CD4-positive, alpha-beta memory T cell (primary cell): Measurements from ENCODE around the gene ICA1L. TPM values are rescaled to one million over a fixed set of nuclear protein-coding genes. Genes with fewer than 3 reads are reported as not detected.

Experiments
- CTCF ChIA-PET: fragments of 350-600 bp; sonication (Branson Sonifier 250); formaldehyde crosslinking; loops from one replicate; lab custom pipeline; 2021; ENCODE audit warnings: inconsistent platforms; ENCODE audit not compliant: partially characterized antibody; lab: Charles Lee
- POLR2A ChIA-PET: fragments of 350-600 bp; sonication (Branson Sonifier 250); formaldehyde crosslinking; loops from one replicate; lab custom pipeline; 2021; ENCODE audit not compliant: partially characterized antibody; lab: Charles Lee
- DNase-seq, 5 donors: peaks; one replicate each; pipeline versions ENCODE4 v3.0.0 to v3.0.0-alpha.2; 2020 to 2022; ENCODE audit warnings: mixed read lengths in 1 of 5
- H3K27ac ChIP-seq: one replicate; pipeline ENCODE4 v1.7.0; 2013; ENCODE audit warnings: low read depth, low read length
- H3K27me3 ChIP-seq: 2 replicates; pipeline ENCODE4 v1.7.0; 2013; ENCODE audit warnings: mild to moderate bottlenecking, low read length, moderate library complexity; ENCODE audit not compliant: insufficient read depth
- H3K36me3 ChIP-seq: 2 replicates; pipeline ENCODE4 v1.7.0; 2013; ENCODE audit warnings: mild to moderate bottlenecking, low read length, moderate library complexity; ENCODE audit not compliant: insufficient read depth
- H3K4me1 ChIP-seq: 2 replicates; pipeline ENCODE4 v1.7.0; 2013; ENCODE audit warnings: mild to moderate bottlenecking, low read length, moderate library complexity; ENCODE audit not compliant: insufficient read depth
- H3K4me3 ChIP-seq, 2 donors: one replicate each; pipeline ENCODE4 v1.7.0; 2013; ENCODE audit warnings: low read length in 2 of 2, mild to moderate bottlenecking in 1 of 2
- H3K9me3 ChIP-seq, 2 donors: one replicate each; pipeline ENCODE4 v1.7.0; 2013; ENCODE audit warnings: low read length in 2 of 2, control low read depth in 1 of 2; ENCODE audit not compliant: control insufficient read depth in 1 of 2
- H3K27ac Mint-ChIP-seq, 7 donors: one replicate each; pipeline ENCODE4 v1.8.0; 2020 to 2021; ENCODE audit warnings: mixed read lengths in 7 of 7, mild to moderate bottlenecking in 6 of 7, inconsistent platforms in 3 of 7, moderate library complexity in 3 of 7
- H3K27me3 Mint-ChIP-seq, 2 donors: one replicate each; pipeline ENCODE4 v1.8.0; 2020 to 2021; ENCODE audit warnings: mixed read lengths in 2 of 2
- H3K36me3 Mint-ChIP-seq, 2 donors: one replicate each; pipeline ENCODE4 v1.8.0; 2020 to 2021; ENCODE audit warnings: mixed read lengths in 2 of 2, inconsistent platforms in 1 of 2, mild to moderate bottlenecking in 1 of 2
- H3K4me1 Mint-ChIP-seq, 4 donors: one replicate each; pipeline ENCODE4 v1.8.0; 2020 to 2021; ENCODE audit warnings: mixed read lengths in 4 of 4, mild to moderate bottlenecking in 1 of 4
- H3K4me3 Mint-ChIP-seq, 8 donors: one replicate each; pipeline ENCODE4 v1.8.0; 2020 to 2021; ENCODE audit warnings: mixed read lengths in 8 of 8, mild to moderate bottlenecking in 7 of 8, moderate library complexity in 6 of 8, inconsistent platforms in 3 of 8
- H3K9me3 Mint-ChIP-seq, 8 donors: one replicate each; pipeline ENCODE4 v1.8.0; 2020 to 2021; ENCODE audit warnings: mixed read lengths in 8 of 8, mild to moderate bottlenecking in 5 of 8, inconsistent platforms in 3 of 8, moderate library complexity in 1 of 8
- intact Hi-C: fragments of 100-400 bp; cut with micrococcal nuclease; formaldehyde crosslinking; loops from one replicate; pipeline ENCODE4 v1.15.1; 2023
- polyA plus RNA-seq, 2 donors: library from polyadenylated mRNA; unstranded; fragments of 300-500 nt; fragmentation: Illumina TruSeq; gene quantifications; one replicate each; pipeline ENCODE4 v1.2.3, GENCODE V29; 2021
- total RNA-seq, 2 experiments: library from RNA; stranded (reverse); gene quantifications; one replicate each; pipeline ENCODE4 v1.2.3, GENCODE V29; 2021

ICA1L gene
- total and polyA plus RNA-seq, 4 experiments from 2014 or later = 0.45 to 1.8 (median 0.54) TPM

DNA sequence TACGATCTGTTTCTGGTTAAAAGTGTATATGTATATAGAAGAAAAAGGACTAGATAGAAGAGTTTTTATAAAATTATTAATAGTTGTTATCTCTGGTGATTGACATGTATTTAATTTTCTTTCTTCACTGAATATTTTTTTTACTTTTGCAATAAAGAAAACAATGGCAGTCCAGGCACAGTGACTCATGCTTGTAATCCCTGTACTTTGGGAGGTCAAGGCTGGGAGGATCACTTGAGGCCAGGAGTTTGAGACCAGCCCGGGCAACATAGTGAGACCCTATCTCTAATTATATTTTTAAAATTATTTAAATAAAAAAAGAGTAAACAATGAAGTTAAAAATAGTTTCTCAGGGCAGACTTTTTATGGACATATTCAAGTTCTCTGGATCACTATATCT, 122.1 kb downstream of the ICA1L start:
- Histone ChIP-seq H3K36me3 (no peaks in the 10 kb centered on the region), H3K9me3 (no peaks in the 10 kb centered on the region), H3K27me3 (no peaks in the 10 kb centered on the region), H3K4me3 (no peak overlapping the region), H3K4me1 (no peaks in the 10 kb centered on the region), H3K27ac (no peak overlapping the region)
- Mint-ChIP-seq H3K27ac (no peak overlapping the region), H3K27me3 (no peaks in the 10 kb centered on the region), H3K4me3 (no peak overlapping the region), H3K9me3 (peaks cover 0 to 8% (median 4%) of the 10 kb centered on the region in 8 donors), H3K36me3 (peaks cover 15 to 27% of the 10 kb centered on the region in 2 donors), H3K4me1 (peaks cover 7 to 16% (median 9%) of the 10 kb centered on the region in 4 donors)
- CTCF ChIA-PET = no interaction called here
- POLR2A ChIA-PET = no interaction called here
- intact Hi-C loops = no loop called here
- no peak for DNase-seq

DNA sequence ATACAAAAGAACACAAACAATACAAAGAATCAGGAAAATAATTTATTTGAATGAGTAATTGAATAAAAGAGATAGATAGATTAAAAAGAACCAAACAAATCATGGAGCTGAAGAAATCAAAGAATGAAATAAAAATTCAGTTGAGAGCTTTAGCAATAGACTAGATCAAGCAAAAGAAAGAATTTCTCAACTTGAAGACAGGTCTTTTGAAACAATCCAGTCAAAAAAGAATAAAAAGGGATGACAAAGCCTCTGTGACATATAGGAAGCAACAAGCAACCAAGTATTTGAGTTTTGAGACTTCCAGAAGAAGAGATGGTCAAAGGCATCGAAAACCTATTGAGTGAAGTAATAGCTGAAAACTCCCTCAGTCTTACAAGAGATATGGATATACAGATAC, 128.0 kb downstream of the ICA1L start:
- Mint-ChIP-seq H3K9me3 (peaks cover 4 to 27% (median 20%) of the 10 kb centered on the region in 8 donors), H3K36me3 (peaks cover 33 to 43% of the 10 kb centered on the region in 2 donors), H3K27ac (no peak overlapping the region), H3K27me3 (no peaks in the 10 kb centered on the region), H3K4me3 (no peak overlapping the region), H3K4me1 (peaks cover 2 to 5% (median 3%) of the 10 kb centered on the region in 4 donors)
- no peaks in the 10 kb centered on the region for H3K27me3 ChIP-seq
- H3K9me3 ChIP-seq = peaks cover 0 to 8% of the 10 kb centered on the region in 2 donors
- intact Hi-C loops = no loop called here
- H3K27ac ChIP-seq = no peak overlapping the region
- H3K36me3 ChIP-seq = no peaks in the 10 kb centered on the region
- ChIA-PET POLR2A (no interaction called here), CTCF (interaction anchor here (0.5 kb wide), 1 partner anchor 174 kb away, joined by 3 read pairs; no protein-coding TSS in a partner anchor)
- no peak overlapping the region for H3K4me3 ChIP-seq
- H3K4me1 ChIP-seq = no peaks in the 10 kb centered on the region
- DNase-seq = no peak

DNA sequence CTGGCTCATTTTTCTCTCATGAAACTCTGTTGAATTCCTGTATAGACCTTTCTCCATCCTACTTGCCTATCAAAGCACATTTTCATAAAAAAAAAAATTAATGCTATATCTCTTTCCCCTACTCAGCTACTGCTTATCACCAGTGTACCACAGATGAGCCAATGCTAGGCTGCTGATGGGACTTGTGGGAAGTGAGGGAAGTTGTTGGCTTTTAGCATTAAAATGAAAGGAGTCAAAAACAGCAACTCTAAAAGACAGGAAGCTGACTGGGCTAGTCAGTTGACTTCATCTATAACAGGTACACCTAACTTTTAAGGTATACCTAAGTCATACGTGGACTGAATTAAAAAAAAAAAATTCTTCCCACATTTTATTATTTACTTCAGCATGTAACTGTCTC, 134.7 kb downstream of the ICA1L start:
- ChIA-PET POLR2A (no interaction called here), CTCF (no interaction called here)
- H3K4me3 Mint-ChIP-seq = no peak overlapping the region
- no peaks in the 10 kb centered on the region for H3K27me3 ChIP-seq
- H3K9me3 ChIP-seq = no peaks in the 10 kb centered on the region
- H3K4me3 ChIP-seq = no peak overlapping the region
- intact Hi-C loops = no loop called here
- DNase-seq = no peak
- peaks cover 39 to 51% of the 10 kb centered on the region in 2 donors for H3K36me3 Mint-ChIP-seq
- no peak overlapping the region for H3K27ac ChIP-seq
- H3K36me3 ChIP-seq = no peaks in the 10 kb centered on the region
- H3K27me3 Mint-ChIP-seq = no peaks in the 10 kb centered on the region
- peaks cover 0 to 21% (median 11%) of the 10 kb centered on the region in 8 donors for H3K9me3 Mint-ChIP-seq
- no peak overlapping the region for H3K27ac Mint-ChIP-seq
- peaks cover 3% of the 10 kb centered on the region for H3K4me1 ChIP-seq
- peaks cover 0 to 9% (median 4%) of the 10 kb centered on the region in 4 donors for H3K4me1 Mint-ChIP-seq

DNA sequence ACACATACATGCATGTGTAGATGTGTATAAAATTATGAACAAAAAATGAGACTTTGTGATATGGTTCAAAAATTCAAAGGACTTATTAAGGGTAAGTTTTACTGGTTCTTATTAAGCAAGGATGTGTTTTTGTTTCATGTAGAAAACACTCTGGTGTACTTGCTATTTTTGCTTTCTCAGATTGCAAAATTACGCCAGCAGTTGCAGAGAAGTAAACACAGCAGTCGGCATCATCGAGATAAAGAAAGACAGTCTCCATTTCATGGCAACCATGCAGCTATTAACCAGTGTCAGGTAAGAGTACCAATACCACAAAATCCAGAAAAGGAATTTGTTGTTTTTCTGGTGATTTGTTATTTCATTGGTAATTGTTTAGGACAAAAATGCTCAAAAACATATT, 145.5 kb downstream of the ICA1L start:
- no peak overlapping the region for H3K27ac ChIP-seq
- intact Hi-C loops = no loop called here
- peaks cover 0 to 3% (median 0%) of the 10 kb centered on the region in 8 donors for H3K9me3 Mint-ChIP-seq
- no peak for DNase-seq
- POLR2A ChIA-PET = no interaction called here
- peaks cover 29 to 47% of the 10 kb centered on the region in 2 donors for H3K36me3 Mint-ChIP-seq
- H3K4me1 Mint-ChIP-seq = peaks cover 2 to 5% (median 5%) of the 10 kb centered on the region in 4 donors
- no peak overlapping the region for H3K27ac Mint-ChIP-seq
- CTCF ChIA-PET = interaction anchor here (1.3 kb wide), 1 partner anchor 26 kb away, joined by 7 read pairs; no protein-coding TSS in a partner anchor
- no peaks in the 10 kb centered on the region for H3K9me3 ChIP-seq
- H3K4me3 ChIP-seq = no peak overlapping the region
- H3K4me1 ChIP-seq = no peaks in the 10 kb centered on the region
- H3K36me3 ChIP-seq = no peaks in the 10 kb centered on the region
- no peaks in the 10 kb centered on the region for H3K27me3 Mint-ChIP-seq
- H3K4me3 Mint-ChIP-seq = no peak overlapping the region
- no peaks in the 10 kb centered on the region for H3K27me3 ChIP-seq

DNA sequence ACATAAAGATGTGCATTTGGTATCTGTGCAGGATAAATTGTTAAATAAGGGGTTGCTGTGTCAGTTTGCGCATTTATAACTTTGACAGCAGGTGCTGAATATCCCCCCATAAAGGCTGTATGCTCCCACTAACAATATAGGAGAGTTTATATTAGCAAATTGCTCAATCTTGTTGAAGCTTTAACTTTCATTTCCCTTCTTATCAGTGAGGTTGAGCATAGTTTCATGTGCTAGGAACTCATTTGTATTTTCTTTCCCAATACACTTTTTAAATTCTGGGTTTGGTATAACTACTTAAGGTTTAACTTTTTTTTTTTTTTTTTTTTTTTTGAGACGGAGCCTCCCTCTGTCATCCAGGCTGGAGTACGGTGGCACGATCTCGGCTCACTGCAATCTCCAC, 147.8 kb downstream of the ICA1L start:
- H3K4me1 ChIP-seq = no peaks in the 10 kb centered on the region
- H3K27me3 ChIP-seq = no peaks in the 10 kb centered on the region
- no peaks in the 10 kb centered on the region for H3K36me3 ChIP-seq
- H3K4me1 Mint-ChIP-seq = peaks cover 4 to 7% (median 7%) of the 10 kb centered on the region in 4 donors
- H3K4me3 ChIP-seq = no peak overlapping the region
- H3K27me3 Mint-ChIP-seq = no peaks in the 10 kb centered on the region
- POLR2A ChIA-PET = no interaction called here
- CTCF ChIA-PET = interaction anchor here (1.2 to 1.7 kb wide), 3 partner anchors 11 to 135 kb away, joined by 3 to 5 read pairs (median 5); no protein-coding TSS in a partner anchor
- no peak overlapping the region for H3K27ac ChIP-seq
- H3K36me3 Mint-ChIP-seq = peaks cover 18 to 31% of the 10 kb centered on the region in 2 donors
- no peaks in the 10 kb centered on the region for H3K9me3 ChIP-seq
- no peak for DNase-seq
- no peak overlapping the region for H3K27ac Mint-ChIP-seq
- H3K9me3 Mint-ChIP-seq = no peaks in the 10 kb centered on the region
- no peak overlapping the region for H3K4me3 Mint-ChIP-seq
- intact Hi-C loops = no loop called here

Other genes starting within 250 kb of the ICA1L start
- 10 to 100 TPM; 26.2 to 27.1 TPM for gene FAM117B, start 236.8 kb downstream of the ICA1L start, total RNA-seq
- 10 to 100 TPM in 1 of 2 donors, 1 to 10 TPM in 1; 4.8 to 11.9 TPM for gene FAM117B, start 236.8 kb downstream of the ICA1L start, polyA plus RNA-seq
- 10 to 100 TPM; 21.3 to 25.0 TPM for gene WDR12, start 39.9 kb upstream of the ICA1L start, total RNA-seq
- 10 to 100 TPM; 16.5 to 20.0 TPM for gene WDR12, start 39.9 kb upstream of the ICA1L start, polyA plus RNA-seq
- 10 to 100 TPM; 24.4 to 27.6 TPM for gene CARF, start 40.5 kb upstream of the ICA1L start, total RNA-seq
- 1 to 10 TPM; 1.9 to 5.3 TPM for gene CARF, start 40.5 kb upstream of the ICA1L start, polyA plus RNA-seq
- 10 to 100 TPM; 15.1 to 15.9 TPM for gene NBEAL1, start 143.1 kb upstream of the ICA1L start, total RNA-seq
- 1 to 10 TPM; 4.2 to 8.1 TPM for gene NBEAL1, start 143.1 kb upstream of the ICA1L start, polyA plus RNA-seq